Measurements from ENCODE around the gene NDUFS6. TPM values are rescaled to one million over a fixed set of nuclear protein-coding genes. Genes with fewer than 3 reads are reported as not detected.
"Not testable (repeated sequence)": the region's sequence is repeated elsewhere in the genome, so short reads cannot be mapped to it uniquely, and the experiment has no call there.

The NDUFS6 gene
- total RNA-seq, 1 experiment from 2014 or later = 110 TPM

DNA sequence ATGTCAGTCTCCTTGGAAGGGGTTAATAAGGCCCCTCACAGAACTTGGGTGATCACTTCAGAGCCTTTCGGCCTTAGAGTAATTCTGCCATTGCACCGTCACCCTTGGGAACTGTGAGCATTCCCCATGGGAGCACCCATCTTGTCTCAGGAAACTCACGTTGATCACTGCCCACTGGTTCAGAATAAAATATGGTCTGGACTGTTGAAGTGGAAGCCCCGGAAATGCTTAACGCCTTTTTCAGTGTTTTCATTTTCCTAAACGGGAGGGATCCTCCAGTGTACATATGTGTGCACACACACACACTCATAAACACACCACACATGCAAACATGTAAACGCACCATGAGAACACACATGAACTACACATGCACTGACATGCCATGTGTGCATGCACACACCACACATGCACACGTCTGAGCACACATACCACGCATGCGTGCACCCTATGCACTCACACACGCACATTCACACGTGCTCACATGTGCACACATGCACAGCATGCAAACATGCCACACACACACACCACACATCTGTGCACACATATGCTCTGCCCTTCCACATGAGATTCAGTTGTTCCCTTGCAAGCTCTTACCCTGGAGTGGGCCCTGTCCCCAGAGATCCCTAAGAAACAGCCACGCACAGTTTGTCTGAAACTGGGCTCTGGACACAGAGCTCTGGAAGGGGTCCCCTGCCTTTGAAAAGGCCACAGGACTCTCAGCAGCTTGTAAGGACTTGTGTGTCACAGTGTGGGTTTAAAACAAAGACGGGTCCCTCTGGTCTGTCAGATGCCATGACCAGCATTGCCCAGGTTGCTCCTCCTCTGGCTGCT is 18.6 kb upstream of the NDUFS6 start:
- no peak for DNase-seq (ENCODE audit: low spot score)

- no peak for DNase-seq (ENCODE audit: low spot score)
These were observed 18.0 kb upstream of the NDUFS6 start for GRCh38 chr5:1783216-1783554.

DNA sequence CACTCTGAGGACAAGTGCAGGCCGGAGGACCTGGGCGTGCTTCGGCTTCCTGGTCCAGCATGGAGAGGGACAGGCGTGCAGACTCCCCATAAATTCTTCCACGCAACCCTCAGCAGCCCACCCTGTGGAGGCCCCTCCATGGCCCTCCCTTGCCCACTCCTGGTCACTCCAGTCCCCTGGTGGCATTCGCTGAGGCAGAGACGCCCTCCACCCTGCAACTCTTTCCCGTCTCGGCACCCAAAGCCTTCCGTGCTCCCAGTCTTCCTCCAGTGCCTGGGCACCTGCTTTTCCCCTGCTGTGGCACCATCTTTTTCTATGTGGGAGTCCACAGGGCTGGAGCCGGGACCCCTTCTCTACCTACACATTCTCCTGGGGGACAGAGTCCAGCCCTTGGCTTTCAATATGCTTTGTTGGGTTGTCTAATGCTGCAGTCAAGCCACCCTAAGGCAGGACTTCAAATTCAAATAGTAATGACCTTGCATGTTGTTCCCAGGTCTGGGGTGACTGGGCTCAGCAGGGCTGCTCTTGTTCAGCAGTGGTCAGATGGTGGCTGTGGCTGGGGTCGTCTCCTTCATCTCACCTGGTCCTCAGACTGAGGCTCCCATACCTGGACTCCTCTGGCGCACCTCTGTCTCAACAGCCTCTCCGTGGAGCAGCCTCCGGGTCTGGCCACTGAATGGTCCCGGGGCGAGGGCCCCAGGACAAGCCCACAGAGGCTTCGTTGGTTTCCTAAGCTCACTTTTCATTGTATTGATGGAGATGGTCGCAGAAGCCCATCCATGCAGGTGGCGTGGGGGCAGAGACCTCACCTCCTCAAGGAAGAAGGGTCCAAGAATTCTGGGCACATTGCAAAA is 16.8 kb upstream of the NDUFS6 start:
- DNase-seq (ENCODE audit: low spot score) = no peak

DNA sequence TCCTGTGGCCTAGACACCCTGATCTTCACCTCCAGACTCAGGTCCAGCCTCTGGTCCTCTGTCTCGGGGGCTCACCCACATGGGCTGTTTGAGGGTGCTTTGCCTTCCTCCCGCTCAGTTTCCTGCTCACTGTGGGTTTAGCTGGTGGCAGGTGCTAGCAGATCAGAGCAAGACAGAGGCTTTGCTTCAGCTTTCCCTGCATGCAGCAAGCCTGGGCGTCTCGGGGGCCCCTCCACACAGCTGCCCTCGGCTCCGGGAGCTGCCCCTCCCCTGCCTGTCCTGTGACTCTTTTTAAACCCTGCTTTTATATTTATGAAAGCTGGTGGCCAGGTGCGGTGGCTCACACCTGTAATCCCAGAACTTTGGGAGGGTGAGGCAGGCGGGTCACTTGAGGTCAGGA is 16.1 kb upstream of the NDUFS6 start:
- DNase-seq (ENCODE audit: low spot score) = no peak

DNA sequence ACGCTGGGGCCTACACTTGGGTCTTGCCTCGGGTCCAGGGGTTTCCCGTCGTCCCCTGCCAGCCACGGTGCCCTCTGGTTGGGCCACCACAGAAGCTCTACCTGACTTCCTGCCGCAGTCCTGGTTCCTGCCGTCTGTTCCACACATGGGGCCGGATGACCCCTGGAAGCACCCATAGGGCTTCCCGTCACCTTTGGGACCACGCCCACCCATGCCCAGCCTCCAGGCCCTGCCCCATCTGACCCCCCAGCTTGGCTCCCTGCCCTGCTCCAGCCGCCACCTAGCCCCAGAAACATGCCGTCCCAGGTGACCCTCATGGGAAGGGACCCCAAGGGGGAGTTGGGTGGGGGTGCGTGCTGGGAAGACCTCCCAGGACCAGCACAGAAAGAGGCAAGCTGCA is 15.2 kb upstream of the NDUFS6 start:
- no peak for DNase-seq (ENCODE audit: low spot score)

DNA sequence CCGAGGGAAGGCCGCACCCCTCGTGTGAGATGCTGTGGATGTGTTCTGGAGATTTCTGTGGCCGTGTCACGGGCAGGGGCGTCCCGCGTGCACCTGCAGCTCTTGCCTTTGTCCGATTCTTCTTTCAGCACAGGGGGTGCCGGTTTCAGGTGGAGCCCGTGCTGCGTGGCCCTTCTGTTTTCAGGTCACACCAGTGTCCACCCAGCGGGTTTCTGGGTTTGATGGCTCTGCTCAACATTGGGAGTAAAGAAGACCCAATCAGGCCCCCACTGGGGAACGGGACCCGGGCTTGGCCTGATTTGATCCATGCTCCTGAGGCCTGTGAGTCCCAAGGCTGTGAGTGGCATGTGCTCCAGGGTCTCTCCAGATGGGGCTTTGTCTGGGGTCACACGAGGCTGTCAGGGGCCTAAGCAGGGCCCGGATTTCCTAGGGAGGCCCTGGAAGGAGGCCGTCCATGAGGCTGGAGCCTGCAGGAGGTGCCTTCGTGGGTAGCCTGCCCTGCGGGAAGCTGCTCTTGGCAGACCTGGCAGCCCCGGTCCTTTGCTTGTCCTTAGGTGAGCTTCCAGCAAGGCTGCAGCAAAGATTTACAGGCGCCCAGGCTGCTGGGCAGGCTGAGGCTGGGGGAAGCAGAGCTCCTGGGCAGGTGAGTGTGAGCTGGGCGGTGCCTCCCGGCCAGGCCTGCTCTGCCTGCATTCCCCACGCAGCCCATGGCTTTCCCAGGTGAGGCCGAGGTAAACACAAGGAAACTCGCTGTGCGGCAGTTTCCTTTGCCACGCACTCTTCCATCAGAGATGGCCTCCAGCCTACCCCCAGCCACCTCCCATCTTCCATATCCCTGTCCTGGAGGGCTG is 14.4 kb upstream of the NDUFS6 start:
- DNase-seq (ENCODE audit: low spot score) = no peak

DNA sequence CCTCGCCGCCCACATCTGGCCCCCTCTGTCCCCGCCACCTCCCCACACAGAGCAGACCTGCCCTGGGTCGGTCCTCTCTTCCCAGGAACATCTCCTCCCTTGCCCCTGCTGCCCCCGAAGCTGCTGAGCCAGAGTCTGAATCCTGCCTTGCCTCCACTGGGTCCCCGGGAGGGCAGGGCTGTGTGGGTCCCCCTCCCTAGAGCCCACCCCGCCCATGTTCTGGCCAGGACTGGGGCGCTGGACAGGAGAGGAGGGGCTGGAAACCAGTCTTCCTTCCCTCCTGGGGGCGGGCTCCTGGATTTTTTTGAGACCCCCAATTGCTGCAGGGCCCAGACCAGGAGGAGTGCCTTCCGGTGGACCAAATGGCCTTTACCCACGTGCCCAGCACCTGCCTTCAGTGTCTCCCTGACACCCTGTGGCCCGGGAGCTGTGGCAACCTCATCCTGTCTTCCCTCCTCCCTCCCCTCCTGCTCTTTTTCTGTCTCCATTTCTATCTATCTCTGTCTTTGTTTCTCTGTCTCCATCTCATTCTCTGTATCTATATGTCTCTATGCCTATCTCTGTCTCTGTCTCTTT is 13.6 kb upstream of the NDUFS6 start:
- no peak for DNase-seq (ENCODE audit: low spot score)

- DNase-seq (ENCODE audit: low spot score) = no peak
These were observed 13.0 kb upstream of the NDUFS6 start for GRCh38 chr5:1788200-1788599.

DNA sequence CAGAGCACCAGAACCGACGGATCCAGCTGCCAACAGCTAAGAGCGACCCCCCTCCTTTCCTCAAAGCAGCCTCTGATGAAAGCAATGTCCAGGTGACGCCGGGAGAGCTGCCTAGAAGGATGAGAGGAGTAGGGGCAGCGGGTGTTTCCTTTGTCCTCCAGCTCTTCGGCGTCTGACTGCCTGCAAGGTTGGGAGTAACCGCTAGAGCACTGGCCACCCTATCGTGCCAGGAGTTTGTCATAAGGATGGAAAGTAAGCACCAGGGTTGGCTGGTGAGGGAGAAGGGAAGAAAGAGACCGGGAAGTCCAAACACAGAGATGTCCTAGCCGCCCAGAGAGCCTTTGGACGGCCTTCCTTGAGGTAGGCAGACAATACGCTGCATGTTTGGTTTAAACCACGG is 12.4 kb upstream of the NDUFS6 start:
- DNase-seq (ENCODE audit: low spot score) = no peak

DNA sequence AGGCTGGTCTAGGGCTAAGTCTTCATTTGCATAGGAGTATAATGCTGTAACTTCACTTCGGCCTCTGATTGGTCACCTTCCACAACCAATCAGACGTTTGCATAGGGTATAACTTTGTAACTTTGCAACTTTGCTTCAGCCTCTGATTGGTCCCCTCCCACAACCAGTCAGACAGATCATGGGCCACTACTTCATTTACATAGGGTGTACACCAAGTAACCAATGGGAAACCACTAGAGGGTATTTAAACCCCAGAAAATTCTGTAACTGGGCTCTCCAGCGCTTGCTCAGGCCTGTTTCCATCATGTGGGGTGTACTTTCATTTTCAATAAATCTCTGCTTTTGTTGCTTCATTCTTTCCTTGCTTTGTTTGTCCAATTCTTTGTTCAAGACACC is 11.8 kb upstream of the NDUFS6 start:
- not testable (repeated sequence) for DNase-seq (ENCODE audit: low spot score)

DNA sequence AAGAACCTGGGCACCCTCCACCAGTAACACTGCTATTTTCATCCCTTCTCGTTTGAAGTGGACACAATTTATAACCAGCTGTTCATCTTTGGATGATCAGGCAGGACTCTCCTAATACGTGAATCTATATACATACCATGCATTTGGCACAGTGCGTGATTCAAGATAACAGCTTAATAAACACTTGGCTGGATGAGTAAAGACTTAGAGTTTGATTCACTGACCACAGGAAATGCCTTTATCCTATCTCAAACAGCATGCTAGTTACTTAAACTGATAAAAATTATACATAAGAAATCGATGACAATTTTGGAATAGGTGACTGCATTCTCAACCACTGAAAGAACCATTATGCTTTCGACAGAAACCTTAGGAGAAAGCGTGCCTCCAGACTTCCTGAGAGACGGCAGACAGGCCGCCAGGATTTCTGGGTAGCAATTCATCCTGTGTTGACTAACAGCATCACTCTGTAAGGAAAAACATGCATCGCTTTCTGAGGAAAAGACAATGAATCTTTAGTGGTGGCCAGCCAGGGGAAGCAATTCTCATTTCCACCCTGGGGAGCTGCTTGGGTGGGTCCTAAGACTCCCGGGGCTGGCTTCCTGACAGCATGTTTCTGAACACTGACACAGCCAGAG is 11.3 kb upstream of the NDUFS6 start:
- DNase-seq (ENCODE audit: low spot score) = no peak

GRCh38 chr5:1791176-1791575 is 10.0 kb upstream of the NDUFS6 start:
- DNase-seq (ENCODE audit: low spot score) = no peak

GRCh38 chr5:1792842-1793266 is 8.4 kb upstream of the NDUFS6 start:
- DNase-seq (ENCODE audit: low spot score) = peak; percentile 26

GRCh38 chr5:1793301-1793740 is 7.9 kb upstream of the NDUFS6 start:
- no peak for DNase-seq (ENCODE audit: low spot score)

GRCh38 chr5:1793966-1794900 is 7.0 kb upstream of the NDUFS6 start:
- DNase-seq (ENCODE audit: low spot score) = peak; percentile 65

DNA sequence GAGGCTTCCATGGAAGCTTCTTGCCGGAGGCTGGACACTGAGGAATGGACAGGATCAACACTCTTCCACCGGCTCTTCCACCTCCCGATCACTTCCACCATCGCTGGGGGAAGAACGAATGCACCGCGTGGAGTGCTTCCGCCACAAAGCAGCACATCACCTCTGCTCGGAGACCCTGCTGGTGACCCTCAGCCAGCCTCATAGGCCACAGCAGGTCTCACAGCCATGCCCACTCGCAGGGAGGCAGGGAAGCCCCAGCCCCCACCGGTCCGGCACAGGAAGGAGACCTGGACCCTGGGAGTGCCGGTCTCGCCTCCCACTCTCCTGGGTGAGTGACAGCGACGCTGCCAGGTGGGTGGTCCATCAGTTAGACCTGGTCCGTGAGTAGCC is 6.3 kb upstream of the NDUFS6 start:
- no peak for DNase-seq (ENCODE audit: low spot score)

- no peak for DNase-seq (ENCODE audit: low spot score)
These were observed 5.7 kb upstream of the NDUFS6 start for GRCh38 chr5:1795506-1795905.

DNA sequence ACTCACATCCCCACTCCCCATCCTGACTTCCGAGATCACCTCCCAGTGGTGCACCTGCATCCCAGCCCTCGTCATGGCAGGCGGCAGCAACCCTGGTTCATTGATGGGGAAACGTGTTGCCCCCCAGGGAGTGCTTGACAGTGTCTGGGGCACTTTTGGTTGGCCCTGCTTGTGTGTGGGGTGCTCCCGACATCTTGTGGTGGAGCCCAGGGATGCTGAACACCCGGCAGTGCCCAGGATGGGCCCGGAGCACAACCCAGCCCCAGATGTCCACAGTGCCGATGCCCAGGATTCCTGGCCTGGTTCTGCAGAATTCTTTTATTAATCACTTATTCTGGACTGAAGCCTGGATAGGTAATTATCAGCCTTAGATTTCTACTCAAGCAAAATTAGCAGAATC is 5.3 kb upstream of the NDUFS6 start:
- DNase-seq (ENCODE audit: low spot score) = no peak

DNA sequence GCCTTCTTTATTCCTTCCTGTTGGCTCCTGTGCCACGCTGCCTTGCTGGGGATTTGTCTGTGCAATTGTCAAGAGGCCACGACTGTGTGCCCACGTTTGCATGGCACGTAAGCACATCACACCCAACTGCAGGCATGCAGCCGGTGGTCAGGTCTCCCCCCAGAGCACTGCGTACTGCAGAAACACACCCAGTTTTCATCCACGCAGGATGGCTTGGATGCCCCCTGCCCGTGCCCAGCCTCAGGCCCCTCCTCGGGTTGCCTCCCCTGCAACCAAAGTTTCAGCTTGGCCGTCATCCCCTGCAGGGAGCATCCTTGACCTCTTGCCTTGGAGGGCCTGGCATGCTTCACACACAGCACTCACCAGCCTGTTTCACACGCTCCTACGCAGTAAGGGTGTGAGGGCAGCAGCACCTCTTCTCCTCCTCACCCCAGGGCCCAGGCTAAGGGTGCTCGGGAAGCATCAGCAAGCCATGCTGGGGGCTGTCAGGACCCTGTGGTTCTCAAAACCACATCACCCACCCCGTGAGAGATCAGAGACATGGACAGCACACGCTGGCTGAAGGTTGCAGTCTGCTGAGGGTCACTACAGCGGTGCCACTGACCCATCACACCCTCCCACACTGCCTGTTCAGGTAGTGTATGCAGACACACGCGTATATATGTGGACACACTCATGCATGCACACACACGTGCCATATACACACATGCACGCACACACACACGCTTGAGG is 4.7 kb upstream of the NDUFS6 start:
- DNase-seq (ENCODE audit: low spot score) = no peak

All from HT-29 (cell line).